Tibial artery (tissue), 4 donors: ENCODE data around the gene HDAC10.

ENCODE experiments used
- DNase-seq, 2 donors: peaks; one replicate each; pipeline ENCODE4 v3.0.0-alpha.2; 2019
- H3K27ac ChIP-seq, 2 donors: fragments of 200-600 bp; sonication (generic) in 1 of 2; 1 replicate in 1 of 2; 2 replicates in 1 of 2; pipeline ENCODE4 v1.5.1; 2018 to 2019; ENCODE audit warnings: mild to moderate bottlenecking in 1 of 2
- H3K27me3 ChIP-seq, 2 donors: fragments of 200-600 bp; sonication (generic) in 1 of 2; one replicate each; pipeline versions ENCODE4 v1.5.1 to v1.6.0; 2016 to 2019
- H3K36me3 ChIP-seq, 3 donors: fragments of 200-600 bp; sonication (generic) in 2 of 3; one replicate each; pipeline ENCODE4 v1.5.1; 2016 to 2019; ENCODE audit warnings: mild to moderate bottlenecking in 2 of 3
- H3K4me1 ChIP-seq, 4 donors: fragments of 200-600 bp; sonication (generic) in 2 of 4; 1 replicate in 3 of 4; 2 replicates in 1 of 4; pipeline ENCODE4 v1.5.1; 2016 to 2019
- H3K4me3 ChIP-seq, 2 donors: fragments of 200-600 bp; sonication (generic) in 1 of 2; 1 replicate in 1 of 2; 2 replicates in 1 of 2; pipeline ENCODE4 v1.5.1; 2018 to 2019; ENCODE audit warnings: mild to moderate bottlenecking in 2 of 2
- H3K9me3 ChIP-seq, 3 donors: fragments of 200-600 bp; sonication (generic) in 1 of 3; one replicate each; pipeline ENCODE4 v1.5.1; 2016 to 2019
- CTCF ChIP-seq, 2 experiments: fragments of 200-600 bp in 1 of 2; fragments of 450-650 bp in 1 of 2; IDR thresholded peaks; one replicate each; pipeline ENCODE4 v1.5.1; 2017 to 2019; ENCODE audit warnings: antibody characterized with exemption in 2 of 2, mild to moderate bottlenecking in 1 of 2, moderate library complexity in 1 of 2
- intact Hi-C: fragments of 100-400 bp; cut with DNase I; formaldehyde crosslinking; loops from one replicate; pipeline ENCODE4 v1.15.0; 2023; ENCODE audit warnings: low total_unique reads

The HDAC10 gene

GRCh38 chr22:50215297-50216054 is 35.6 kb downstream of the HDAC10 start:
- TF ChIP-seq CTCF (IDR thresholded peaks at IDR 0.05) = no peak
- H3K4me1 ChIP-seq = no peaks in the 10 kb centered on the region
- no peak for DNase-seq
- H3K27ac ChIP-seq = no peak overlapping the region
- no peaks in the 10 kb centered on the region for H3K9me3 ChIP-seq
- H3K4me3 ChIP-seq = no peak overlapping the region
- intact Hi-C loops = no loop called here
- H3K27me3 ChIP-seq = no peaks in the 10 kb centered on the region
- peaks cover 76 to 99% (median 88%) of the 10 kb centered on the region in 3 donors for H3K36me3 ChIP-seq

- TF ChIP-seq CTCF (IDR thresholded peaks at IDR 0.05) = no peak
- peaks cover 62 to 95% (median 78%) of the 10 kb centered on the region in 3 donors for H3K36me3 ChIP-seq
Observed at GRCh38 chr22:50213263-50213662, 37.8 kb downstream of the HDAC10 start.

GRCh38 chr22:50211147-50211546 is 39.9 kb downstream of the HDAC10 start:
- no peak for TF ChIP-seq CTCF (IDR thresholded peaks at IDR 0.05)
- Histone ChIP-seq H3K4me3 (no peak overlapping the region), H3K9me3 (no peaks in the 10 kb centered on the region), H3K4me1 (peaks cover 0 to 7% (median 5%) of the 10 kb centered on the region in 4 donors), H3K36me3 (peaks cover 41 to 95% (median 73%) of the 10 kb centered on the region in 3 donors), H3K27ac (no peak overlapping the region), H3K27me3 (no peaks in the 10 kb centered on the region)
- intact Hi-C loops = no loop called here
- no peak for DNase-seq

More at GRCh38 chr22:50213263-50213662, 37.8 kb downstream of the HDAC10 start:
- Histone ChIP-seq H3K27ac (no peak overlapping the region), H3K9me3 (no peaks in the 10 kb centered on the region), H3K27me3 (no peaks in the 10 kb centered on the region), H3K4me3 (no peak overlapping the region), H3K4me1 (peaks cover 0 to 7% (median 3%) of the 10 kb centered on the region in 4 donors)
- DNase-seq = no peak
- intact Hi-C loops = no loop called here

- intact Hi-C loops = no loop called here
- no peaks in the 10 kb centered on the region for H3K27me3 ChIP-seq
- peaks cover 0 to 7% (median 5%) of the 10 kb centered on the region in 4 donors for H3K4me1 ChIP-seq
- no peaks in the 10 kb centered on the region for H3K9me3 ChIP-seq
- H3K4me3 ChIP-seq = no peak overlapping the region
- H3K27ac ChIP-seq = no peak overlapping the region
- no peak for TF ChIP-seq CTCF (IDR thresholded peaks at IDR 0.05)
- no peak for DNase-seq
- H3K36me3 ChIP-seq = peaks cover 35 to 95% (median 67%) of the 10 kb centered on the region in 3 donors
Observed at GRCh38 chr22:50210378-50211139, 40.5 kb downstream of the HDAC10 start.

- H3K4me1 ChIP-seq = peaks cover 0 to 7% (median 5%) of the 10 kb centered on the region in 4 donors
- intact Hi-C loops = loop anchor here (5.0 kb wide), 2 partner anchors 63 to 283 kb away; no protein-coding TSS in a partner anchor
- TF ChIP-seq CTCF (IDR thresholded peaks at IDR 0.05) = peak; percentile 74 to 84
- peaks cover 34 to 90% (median 60%) of the 10 kb centered on the region in 3 donors for H3K36me3 ChIP-seq
- no peak overlapping the region for H3K27ac ChIP-seq
- DNase-seq = peak in 1 of 2 donors; percentile 61
- H3K4me3 ChIP-seq = no peak overlapping the region
- H3K27me3 ChIP-seq = no peaks in the 10 kb centered on the region
- H3K9me3 ChIP-seq = no peaks in the 10 kb centered on the region
Observed at GRCh38 chr22:50209893-50210292, 41.2 kb downstream of the HDAC10 start.
